MM.1S (cell line): ENCODE data around the gene TULP4.

Experiments used
- EZH2 ChIP-seq: fragments of 300-600 bp; sonication (generic); optimal IDR thresholded peaks from 2 replicates; pipeline ENCODE3; 2017; ENCODE audit warnings: low read depth, mild to moderate bottlenecking, antibody characterized with exemption, low read length, mixed read lengths
- EZH2phosphoT487 ChIP-seq: fragments of 300-600 bp; sonication (generic); IDR thresholded peaks from 2 replicates; pipeline ENCODE4 v1.6.1; 2018; ENCODE audit warnings: antibody characterized with exemption, low read length
- TF ChIP-seq, protein P1 (sequence below): fragments of 300-600 bp; sonication (generic); IDR thresholded peaks from 2 replicates; pipeline ENCODE4 v1.5.1; 2016; ENCODE audit warnings: antibody characterized with exemption, low read length, mixed read lengths

- TF ChIP-seq, protein P1, sequence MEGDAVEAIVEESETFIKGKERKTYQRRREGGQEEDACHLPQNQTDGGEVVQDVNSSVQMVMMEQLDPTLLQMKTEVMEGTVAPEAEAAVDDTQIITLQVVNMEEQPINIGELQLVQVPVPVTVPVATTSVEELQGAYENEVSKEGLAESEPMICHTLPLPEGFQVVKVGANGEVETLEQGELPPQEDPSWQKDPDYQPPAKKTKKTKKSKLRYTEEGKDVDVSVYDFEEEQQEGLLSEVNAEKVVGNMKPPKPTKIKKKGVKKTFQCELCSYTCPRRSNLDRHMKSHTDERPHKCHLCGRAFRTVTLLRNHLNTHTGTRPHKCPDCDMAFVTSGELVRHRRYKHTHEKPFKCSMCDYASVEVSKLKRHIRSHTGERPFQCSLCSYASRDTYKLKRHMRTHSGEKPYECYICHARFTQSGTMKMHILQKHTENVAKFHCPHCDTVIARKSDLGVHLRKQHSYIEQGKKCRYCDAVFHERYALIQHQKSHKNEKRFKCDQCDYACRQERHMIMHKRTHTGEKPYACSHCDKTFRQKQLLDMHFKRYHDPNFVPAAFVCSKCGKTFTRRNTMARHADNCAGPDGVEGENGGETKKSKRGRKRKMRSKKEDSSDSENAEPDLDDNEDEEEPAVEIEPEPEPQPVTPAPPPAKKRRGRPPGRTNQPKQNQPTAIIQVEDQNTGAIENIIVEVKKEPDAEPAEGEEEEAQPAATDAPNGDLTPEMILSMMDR = no peak
- TF ChIP-seq EZH2phosphoT487 = no peak
- no peak for TF ChIP-seq EZH2
Measured at GRCh38 chr6:158531970-158532369, 219.7 kb downstream of the TULP4 start.
